DMS114 treated with DMSO at 0.1 percent for 48 hours (cell line): ENCODE data around the gene TREM2.
A peak's percentile ranks its signal among the peaks of the same experiment; 100 is the strongest.

Experiments
- DNase-seq: peaks from one replicate; lab custom pipeline; 2025; ENCODE audit not compliant: unreplicated experiment; lab: John Stamatoyannopoulos, UW

The TREM2 gene

GRCh38 chr6:41184761-41185160 lies 21.8 kb upstream of the TREM2 start:
- DNase-seq, result no peak

GRCh38 chr6:41182069-41183034 lies 19.4 kb upstream of the TREM2 start:
- DNase-seq, result peak; percentile 61

- DNase-seq, result no peak
Observed at GRCh38 chr6:41181566-41181965, 18.6 kb upstream of the TREM2 start.

GRCh38 chr6:41179163-41179562 lies 16.2 kb upstream of the TREM2 start:
- no peak for DNase-seq

GRCh38 chr6:41177695-41178094 lies 14.8 kb upstream of the TREM2 start:
- DNase-seq, result no peak

- DNase-seq, result no peak
Observed at GRCh38 chr6:41177287-41177686, 14.4 kb upstream of the TREM2 start.

GRCh38 chr6:41176189-41176588 lies 13.3 kb upstream of the TREM2 start:
- DNase-seq, result no peak

- no peak for DNase-seq
Observed at GRCh38 chr6:41175084-41175483, 12.2 kb upstream of the TREM2 start.

- DNase-seq, result no peak
Observed at GRCh38 chr6:41174610-41175009, 11.7 kb upstream of the TREM2 start.

- no peak for DNase-seq
Observed at GRCh38 chr6:41171908-41172307, 9.0 kb upstream of the TREM2 start.

- no peak for DNase-seq
Observed at GRCh38 chr6:41170547-41171160, 7.7 kb upstream of the TREM2 start.

- DNase-seq, result no peak
Observed at GRCh38 chr6:41167173-41167963, 4.5 kb upstream of the TREM2 start.

- DNase-seq, result no peak
Observed at GRCh38 chr6:41164551-41165120, 1.7 kb upstream of the TREM2 start.

- no peak for DNase-seq
Observed at GRCh38 chr6:41163419-41163717, 452 bp upstream of the TREM2 start.

GRCh38 chr6:41161851-41162552 lies 914 bp downstream of the TREM2 start:
- no peak for DNase-seq

- no peak for DNase-seq
Observed at GRCh38 chr6:41161380-41161779, 1.5 kb downstream of the TREM2 start.

- DNase-seq, result no peak
Observed at GRCh38 chr6:41160933-41161332, 2.0 kb downstream of the TREM2 start.

- no peak for DNase-seq
Observed at GRCh38 chr6:41159415-41160082, 3.4 kb downstream of the TREM2 start.

GRCh38 chr6:41157323-41157722 lies 5.6 kb downstream of the TREM2 start:
- DNase-seq, result no peak

GRCh38 chr6:41156771-41157170 lies 6.1 kb downstream of the TREM2 start:
- no peak for DNase-seq
